Forelimb muscle (tissue), 1 donor: ENCODE data around the gene SULF2. TPM values are rescaled to one million over a fixed set of nuclear protein-coding genes. Genes with fewer than 3 reads are reported as not detected.

Experiments
- DNase-seq: peaks from one replicate; pipeline ENCODE4 v3.0.0-alpha.2; 2013; ENCODE audit warnings: low read depth
- polyA plus RNA-seq: library from polyadenylated mRNA; unstranded; fragments of 120-200 nt; gene quantifications from one replicate; pipeline ENCODE4 v1.2.1, GENCODE V29; 2013; ENCODE audit not compliant: insufficient read length

The SULF2 gene
- polyA plus RNA-seq, 1 donor: 43.6 TPM

DNA sequence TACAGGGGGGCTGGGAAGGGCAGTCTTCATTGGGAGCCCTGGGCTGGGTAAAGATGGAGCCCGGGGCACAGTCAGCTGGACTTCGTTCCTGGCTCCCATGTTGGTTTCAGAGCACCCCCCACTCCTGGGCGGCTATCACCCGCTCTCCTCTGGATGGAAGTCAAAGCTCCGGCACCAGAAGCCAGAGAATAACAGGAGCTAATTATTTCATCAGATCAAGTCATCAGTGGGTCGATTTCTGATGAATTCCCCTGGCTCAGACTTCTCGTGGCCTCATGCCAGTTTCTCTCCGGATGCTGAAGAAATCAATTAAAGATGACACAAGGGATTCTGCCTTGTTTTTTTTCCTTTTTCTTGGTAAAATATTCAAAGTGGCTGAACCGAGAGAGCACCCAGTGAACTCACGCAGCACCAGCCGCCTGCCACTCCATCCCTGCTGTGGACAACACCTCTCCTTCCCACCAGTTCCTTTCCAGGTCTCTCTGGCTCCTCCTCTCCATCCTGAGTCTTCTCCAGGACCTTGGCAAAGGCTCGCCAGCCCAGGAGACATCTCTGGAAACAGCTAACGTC is 22.5 kb downstream of the SULF2 start:
- DNase-seq: no peak

DNA sequence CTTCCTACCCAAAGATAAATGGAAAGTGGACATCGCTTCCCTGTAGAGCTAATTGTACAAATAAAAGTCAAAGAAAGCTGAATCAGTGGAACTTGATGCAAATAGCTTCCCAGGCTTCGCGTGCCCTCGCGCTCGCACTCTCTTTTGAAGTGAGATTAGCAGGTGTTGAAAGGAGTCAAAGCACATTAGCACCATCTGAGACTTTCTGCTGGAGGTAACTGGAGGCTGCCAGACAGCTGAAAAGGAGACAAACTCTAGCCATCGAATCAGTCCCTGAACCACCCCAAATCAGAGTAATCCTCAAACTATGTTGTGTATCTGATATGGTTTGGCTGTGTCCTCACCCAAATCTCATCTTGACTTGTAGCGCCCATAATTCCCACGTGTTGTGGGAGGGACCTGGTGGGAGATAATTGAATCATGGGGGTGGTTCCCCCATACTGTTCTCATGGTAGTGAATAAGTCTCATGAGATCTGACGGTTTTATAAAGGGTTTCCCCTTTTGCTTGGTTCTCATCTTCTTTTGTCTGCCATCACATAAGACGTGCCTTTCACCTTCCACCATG is 23.7 kb downstream of the SULF2 start:
- no peak for DNase-seq

DNA sequence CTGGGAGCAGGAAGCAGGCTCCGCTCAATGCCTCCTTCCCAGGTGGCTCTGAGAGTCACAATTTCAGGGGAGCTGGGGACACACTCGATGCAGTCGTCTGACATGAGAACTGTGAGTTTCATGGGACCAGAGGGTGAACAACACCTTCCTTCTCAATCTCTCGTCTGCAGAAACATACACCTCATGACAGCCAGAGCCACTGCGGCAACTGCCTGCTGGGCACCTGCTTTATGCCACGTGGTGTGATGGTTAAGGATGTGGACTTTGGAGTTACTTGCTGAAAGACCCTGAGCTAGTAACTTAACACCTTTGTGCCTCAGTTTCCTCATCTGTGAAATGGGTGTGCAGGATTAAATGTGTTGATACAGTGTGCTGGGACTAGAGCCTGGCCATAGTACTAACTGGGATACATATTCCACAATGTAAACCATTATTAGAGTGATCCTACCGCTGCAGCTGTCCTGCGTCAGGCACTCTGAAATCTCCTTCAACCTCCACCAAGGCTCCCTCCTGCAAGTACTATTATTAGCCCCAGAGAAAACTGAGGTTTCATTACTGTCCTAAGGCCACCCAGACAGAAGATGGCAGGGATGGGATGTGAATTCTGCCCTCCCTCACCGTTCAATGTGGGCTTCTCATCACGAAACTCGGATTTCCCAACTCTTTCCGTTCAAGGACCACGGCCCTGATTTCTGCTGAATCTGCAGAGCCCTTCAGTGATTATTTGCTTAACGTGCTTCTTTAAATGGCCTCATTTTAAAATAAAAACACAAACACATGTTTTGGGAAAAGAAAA is 24.4 kb downstream of the SULF2 start:
- no peak for DNase-seq

DNA sequence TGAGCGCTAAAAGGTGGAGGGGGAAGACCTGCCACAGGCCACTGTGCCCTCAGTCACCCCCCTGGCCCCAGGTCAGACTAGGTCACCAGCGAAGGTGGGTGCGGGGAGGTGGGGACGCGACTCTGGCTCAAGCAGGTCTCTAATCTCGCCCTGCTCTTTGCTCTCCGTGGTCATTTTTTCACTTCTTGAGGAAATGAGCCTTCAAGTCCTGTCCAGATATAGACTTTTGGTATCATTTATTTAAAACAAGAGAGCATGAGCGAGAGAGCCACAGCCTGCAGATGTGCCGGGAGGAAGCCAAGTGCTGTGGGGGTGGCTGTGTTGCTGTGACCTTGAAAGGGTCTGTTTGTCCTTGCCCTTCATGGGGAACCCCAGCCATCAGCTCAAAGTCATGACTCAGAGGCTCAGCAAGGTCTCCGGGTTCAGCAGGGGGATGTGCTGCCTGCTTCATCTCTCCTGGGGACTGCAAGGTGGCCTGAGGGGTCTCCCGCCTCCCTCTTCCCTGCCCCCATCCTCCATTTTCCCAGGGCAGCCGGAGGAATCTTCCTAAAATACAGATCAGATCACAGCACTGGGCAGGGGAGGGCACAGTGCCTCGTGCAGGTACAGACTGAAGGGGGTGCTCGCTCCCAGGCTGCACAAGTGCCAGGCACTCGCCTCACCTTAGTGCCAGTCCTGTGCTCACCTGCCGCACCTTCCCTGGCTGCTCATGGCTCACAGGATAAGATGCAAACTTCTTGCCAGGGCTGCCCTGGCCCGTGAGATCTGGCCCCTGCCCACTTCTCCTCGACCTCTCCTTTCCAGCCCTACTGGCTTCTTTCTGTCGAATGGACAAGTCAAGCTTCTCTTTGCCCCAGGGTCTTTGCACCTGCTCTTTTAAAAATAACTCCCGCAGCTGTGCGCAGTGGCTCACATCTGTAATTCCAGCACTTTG is 26.5 kb downstream of the SULF2 start:
- DNase-seq: no peak

DNA sequence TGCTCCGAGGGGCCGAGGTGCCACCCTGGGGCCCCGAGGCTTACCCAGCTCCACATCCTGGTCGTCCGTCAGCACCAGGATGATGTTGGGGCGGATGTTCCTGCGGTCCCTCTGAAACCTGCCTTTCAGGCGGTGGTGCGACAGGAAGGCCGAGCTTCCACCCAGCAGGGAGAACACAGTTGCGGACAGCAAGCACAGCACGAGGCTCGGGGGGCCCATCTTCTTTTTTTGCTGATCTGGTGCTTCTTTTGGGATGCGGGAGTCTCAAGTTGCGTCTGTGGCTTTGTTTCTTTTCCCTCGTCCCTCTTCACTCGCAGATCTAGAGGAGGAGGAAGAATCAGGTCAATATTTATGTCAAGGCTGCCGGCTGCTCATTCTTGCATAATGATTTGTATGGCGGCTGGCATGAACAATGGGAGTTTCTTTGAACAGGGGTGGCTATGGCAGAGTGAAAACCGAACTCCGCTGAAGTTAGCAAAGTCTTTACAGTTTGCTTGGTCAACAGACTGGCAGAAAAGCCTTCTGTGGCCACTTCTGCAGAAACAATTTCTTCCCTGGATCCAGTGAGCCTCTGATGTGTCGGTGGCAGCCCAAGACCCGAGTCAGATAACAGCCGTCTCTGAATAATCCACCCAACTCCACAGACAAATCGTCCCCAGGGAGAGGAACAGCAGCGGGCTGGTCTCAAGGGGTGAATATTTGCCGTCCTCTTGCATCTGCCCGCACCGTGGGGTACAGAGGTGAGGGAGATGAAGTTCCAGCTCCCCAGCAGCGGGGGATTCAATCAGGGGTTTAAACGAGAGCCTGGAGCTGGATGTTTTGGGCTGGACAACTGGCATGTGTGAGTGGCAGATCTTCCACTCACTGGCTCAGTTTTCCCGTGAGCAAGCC is 27.9 kb downstream of the SULF2 start:
- no peak for DNase-seq

DNA sequence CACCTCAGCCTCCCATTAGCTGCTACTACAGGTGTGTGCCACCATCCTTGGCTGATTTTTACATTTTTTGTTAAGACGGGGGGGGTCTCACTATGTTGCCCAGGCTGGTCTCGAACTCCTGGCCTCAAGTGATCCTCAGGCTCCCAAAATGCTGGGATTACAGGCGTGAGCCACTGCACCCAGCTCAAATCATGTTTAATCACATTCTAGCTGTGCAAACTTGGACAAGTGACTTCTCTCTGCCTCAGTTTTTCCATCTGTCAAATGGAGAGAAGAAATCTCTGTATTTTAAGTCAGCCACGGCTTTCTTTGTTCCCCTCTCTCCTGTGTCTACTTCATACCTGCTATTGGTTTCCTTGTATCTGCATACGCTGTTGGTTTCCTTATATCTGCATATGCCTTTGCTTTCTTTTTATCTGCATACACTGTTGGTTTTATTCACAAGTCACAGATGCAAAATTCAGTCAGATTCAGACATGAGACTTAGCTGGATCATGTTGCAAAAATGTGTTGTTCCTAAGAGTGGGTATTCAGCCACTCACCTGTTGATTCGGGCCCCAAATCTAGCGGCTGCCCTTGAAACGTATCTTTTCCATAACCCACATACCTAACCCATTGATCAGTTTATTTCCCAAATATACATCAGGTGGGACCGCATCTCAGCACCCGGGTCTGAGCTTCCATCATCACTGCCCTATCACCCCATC is 30.2 kb downstream of the SULF2 start:
- DNase-seq: no peak

DNA sequence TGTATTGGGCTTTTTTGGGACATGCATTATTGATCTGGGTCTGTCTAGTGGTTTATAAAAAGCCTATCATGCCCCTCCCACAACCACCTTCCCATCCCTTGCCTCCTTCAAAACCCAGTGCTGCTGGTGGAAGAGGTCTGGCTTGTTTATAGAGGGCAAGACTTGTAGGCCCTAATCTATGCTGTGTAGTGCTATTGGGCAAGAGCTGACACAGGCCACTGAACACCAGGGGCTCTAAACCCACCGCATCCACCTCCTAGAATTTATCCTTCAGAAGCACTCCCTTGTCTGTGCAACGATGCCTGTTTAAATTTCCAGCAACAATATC is 30.9 kb downstream of the SULF2 start:
- no peak for DNase-seq

DNA sequence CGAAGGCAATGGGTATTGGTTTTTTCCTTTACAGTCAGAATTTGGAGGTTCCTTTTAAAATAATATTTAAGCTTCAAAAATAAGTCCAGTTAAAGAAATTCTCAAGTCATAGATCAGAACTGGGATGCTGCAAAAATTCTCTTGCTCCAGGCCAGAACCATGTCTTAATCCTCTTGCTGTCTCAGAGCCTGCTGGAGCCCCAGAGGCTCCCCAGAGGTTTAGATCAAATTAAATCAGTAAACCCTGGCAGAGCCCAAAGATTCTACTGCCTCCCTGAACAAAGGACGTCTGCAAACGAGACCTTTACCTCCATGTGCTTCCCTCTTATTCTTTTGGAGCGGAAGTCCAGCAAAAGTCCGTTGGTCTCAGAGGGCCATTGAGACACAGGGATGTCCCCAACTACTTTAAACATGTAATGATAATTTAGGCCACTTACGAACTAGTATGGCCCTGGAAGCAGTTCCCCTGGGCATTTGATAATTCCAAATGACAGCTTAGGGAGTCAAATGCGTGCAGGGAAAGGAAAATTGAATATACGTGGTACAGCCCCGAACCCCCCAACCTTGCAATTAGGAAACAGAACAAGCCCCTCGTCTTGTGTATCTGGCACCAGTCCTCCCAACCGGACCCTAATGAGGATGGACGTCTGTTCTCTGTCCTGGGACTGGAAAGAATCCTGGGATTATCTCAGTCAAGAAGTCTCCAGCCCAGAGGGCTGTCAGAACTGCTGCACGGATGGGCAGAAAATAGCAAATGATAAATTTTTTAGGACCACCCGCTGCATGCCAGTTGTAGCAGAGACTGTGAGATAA is 31.5 kb downstream of the SULF2 start:
- no peak for DNase-seq

DNA sequence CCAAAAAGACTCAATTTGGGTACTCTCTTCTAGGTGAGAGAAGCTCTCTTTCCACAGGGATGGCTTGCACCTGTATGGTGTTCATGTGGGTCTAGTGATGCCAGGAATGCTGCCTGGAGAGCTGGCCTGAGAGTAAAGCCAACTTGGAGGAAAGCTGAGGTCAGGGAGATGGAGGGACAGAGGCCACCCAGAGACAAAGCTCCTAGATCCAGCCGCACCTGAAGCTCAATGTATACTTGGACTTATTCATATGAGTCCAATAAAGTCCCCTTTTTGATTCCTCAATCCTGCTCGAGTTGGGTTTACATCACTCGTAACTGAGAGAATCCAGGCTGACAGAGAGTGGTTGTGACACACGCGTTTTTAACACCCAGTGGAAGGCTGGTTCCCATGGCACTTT is 33.8 kb downstream of the SULF2 start:
- no peak for DNase-seq

DNA sequence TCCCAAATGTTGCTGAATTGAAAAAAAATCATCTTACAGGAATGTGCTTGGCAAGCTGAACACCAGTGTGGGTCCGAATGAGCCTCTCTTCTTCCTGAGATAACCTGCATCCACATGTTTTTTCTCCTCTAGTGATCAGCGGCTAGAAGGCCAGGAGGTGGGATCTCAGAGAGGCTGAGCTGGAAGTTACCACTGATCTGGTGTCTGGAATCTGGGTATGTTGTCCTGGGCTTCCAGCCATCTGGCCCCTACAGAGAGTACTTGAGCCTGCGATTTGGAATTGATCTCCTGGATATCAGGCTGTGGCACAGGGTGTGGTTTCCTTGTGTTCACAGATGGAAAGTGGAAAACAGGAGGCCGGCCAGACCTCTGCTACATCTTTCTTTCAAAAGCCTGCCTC is 35.9 kb downstream of the SULF2 start:
- no peak for DNase-seq

DNA sequence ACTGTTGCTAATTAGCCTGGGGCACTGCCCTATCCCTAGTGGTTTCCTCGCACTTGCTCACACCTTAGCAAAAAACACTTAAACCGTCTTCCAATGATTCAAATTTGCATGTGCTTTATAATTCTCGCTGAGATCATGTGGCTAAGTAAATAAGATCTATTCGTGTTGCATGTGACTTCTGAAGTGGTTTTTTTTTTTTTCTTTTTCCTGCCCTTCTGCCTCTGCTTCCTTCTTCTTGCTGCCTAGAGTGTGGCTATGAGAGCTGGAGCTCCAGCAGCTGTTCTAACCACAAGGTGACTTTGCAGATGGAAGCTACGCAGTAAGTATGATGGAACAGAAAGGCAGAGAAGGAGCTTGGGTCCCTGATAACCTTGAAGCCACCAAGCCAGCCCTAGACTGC is 36.5 kb downstream of the SULF2 start:
- DNase-seq: no peak

DNA sequence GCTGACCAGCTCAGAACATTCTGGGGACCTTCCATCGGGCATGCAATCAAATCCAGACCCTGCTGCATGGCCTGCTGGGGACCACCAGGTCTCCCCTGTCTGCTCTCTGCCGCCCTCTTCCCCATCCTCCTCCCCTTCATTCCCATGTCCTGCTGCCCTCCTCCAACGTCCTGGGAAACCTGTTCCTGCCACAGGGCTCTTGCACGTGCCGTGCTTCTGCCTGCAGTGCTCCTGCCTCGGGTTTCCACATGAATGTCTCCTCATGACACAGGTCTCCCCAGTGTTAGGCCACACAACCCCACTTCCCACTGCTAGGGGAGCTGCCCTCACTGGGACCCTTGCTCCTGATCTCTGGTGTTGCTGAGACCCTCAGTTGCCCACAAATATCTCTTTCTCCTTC is 37.2 kb downstream of the SULF2 start:
- no peak for DNase-seq

DNA sequence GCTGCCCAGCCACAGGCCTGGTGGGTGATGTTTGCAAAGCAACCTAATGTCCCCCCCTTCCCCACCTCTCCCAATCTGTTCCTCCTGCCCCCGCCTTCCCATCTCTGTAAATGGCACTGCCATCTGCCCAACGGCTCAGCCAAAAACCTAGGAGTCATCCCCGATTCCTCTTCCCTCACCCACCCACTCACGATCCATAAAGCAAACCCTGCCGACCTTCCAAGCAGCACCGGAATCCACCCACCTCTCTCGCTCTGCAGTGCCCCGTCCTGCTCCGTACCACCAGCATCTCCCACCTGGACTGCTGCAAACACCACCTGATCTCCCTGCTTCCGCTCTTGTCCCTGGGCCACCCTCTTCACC is 37.6 kb downstream of the SULF2 start:
- no peak for DNase-seq

DNA sequence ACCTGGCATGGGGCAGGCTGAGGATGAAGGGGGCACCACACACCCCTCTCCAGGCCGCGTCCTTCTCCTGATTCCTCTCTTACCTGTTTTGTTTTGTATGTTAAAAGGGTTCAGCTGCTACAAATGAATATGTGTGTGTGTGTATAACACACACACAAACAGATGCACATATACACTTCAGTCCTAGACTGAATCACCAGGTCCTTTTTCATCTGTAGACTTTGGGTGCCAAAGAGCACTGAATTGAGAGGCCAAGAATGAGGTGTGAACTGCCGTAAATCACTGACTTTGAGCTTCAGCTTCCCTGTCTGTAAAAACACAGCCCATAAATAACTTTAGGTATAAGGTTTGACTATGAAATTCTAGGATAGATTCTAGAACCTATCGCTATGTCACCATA is 40.5 kb downstream of the SULF2 start:
- no peak for DNase-seq

DNA sequence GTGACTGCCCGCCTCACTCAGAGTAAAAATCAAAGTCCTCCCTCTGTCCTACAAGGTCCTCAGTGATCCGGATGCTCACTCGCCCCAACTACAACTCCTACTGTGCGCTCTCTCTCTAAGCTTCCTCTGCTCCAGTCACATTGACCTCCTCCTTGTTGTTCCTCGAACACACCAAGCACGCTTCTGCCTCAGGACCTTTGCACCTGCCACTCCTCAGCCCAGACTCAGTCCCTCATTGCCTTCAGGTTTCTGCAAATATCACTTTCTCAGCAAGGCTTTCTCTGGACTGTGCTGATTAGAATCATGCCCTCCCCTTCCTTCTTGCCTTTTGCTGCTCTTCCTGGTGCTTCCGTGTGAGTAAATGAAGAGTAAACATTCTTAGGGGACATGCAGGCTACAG is 41.6 kb downstream of the SULF2 start:
- no peak for DNase-seq

DNA sequence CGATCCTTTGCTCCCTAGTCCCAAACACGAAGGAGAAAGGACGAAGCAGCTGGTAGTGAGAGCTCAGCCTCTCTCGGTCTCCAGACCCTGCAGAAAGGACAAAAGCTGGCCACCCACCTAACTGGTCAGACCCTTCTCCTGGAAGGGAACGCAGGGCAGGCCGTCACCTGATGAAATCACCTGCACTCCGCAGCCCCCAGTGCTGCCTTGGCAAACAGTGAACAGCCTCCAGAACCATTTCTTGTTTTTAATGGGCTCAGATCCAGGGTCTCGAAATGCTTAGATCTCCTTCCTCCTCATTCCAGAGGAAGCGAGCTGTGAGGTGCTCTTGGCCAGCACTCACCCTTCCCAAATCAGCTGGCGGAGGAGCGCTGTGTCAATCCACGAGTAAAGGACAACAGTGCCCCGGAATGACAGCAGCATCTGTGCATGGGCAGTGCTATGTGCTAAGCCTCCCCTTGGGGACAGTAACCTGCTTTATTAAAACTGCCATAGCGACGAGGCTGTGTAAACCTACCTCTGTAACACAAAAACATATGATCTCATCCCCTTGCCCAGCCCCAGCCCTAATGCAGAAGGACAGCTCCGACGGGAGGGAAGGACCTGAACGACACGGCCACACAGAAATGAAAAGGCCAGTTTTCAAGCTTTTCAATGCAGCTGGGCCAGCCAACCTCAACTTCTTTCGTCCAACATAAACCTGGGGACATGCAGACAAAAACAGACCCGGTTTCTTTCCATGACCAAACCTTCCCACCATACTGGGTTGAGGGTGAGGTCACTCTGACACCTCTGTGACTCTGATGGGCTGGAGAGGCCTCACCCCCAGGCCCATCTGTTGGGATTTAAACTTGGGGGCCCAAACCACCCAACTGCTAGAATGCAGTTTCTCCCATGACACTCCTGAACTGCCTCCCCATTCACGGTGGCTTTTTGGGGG is 43.3 kb downstream of the SULF2 start:
- no peak for DNase-seq

DNA sequence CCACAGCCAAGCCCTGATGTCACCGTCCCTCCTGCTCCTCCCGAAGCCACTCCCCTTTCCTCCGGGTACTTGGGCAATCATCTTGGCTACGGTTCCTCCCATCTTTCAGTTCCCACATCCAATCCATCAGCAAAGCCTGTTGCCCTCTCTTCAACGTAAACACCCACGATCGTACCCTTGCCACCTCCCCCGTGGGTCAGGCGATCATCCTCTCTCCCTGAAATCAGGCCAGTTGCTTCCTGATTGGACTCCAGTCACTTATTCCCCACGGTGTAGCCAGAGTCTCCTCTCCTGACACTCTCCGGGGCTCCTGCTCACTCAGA is 44.5 kb downstream of the SULF2 start:
- DNase-seq: no peak

DNA sequence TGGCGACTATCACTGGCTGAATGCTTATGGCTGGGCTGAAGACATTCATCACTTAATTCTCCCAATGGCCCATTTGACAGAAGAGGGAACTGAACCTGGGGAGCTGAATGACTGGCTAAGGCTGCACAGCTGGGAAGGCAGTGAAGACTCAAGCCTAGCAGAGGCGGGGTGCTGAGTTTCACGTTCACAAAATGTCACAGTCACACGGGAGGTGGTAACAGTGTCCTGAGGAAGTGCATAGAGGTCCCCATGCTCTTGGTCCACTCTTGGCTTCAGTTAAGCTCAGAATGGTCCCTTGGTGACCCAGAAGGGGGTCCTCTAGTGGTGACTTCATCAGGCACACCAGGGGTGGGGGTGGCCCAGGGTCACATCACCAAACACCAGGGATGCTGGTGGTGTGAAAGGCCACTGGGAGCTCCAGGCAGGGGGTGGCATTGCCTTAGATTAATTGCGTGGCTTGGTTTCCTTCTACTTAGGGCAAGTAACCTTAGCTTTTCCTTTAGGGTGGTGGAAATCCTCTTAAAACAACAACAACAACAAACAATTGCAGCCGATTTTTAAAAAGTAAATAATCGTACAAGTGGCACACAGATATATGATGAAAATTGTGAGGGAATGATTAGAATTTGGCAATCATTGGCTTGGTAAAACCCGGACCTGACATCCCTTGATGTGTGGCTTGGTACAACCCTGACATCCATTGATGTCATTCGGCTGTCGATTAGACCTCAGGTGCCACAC is 45.0 kb downstream of the SULF2 start:
- DNase-seq: no peak
